PC-9 (cell line): ENCODE data around the gene GALNT2. TPM values are rescaled to one million over a fixed set of nuclear protein-coding genes. Genes with fewer than 3 reads are reported as not detected.

ENCODE experiments used
- BruUV-seq: library from RNA; stranded (reverse); fragments of 400-500 nt; replicated peaks from 2 replicates; lab custom pipeline; 2021; lab: Mats Ljungman, UMichigan
- CTCF ChIA-PET: fragments of 300-600 bp; sonication (Branson Sonifier 250); formaldehyde crosslinking; loops from one replicate; lab custom pipeline; 2022; ENCODE audit warnings: antibody characterized with exemption; lab: Charles Lee
- POLR2A ChIA-PET: fragments of 300-600 bp; sonication (Branson Sonifier 250); formaldehyde crosslinking; loops from one replicate; lab custom pipeline; 2022; ENCODE audit warnings: antibody characterized with exemption; ENCODE audit not compliant: unreplicated experiment; lab: Charles Lee
- DNase-seq, 2 experiments: peaks; one replicate each; pipeline versions ENCODE4 v3.0.0 to v3.0.0-alpha.2; 2015 to 2022; ENCODE audit warnings: mixed read lengths in 1 of 2
- H2AFZ ChIP-seq: fragments of 200-600 bp; sonication (generic); 2 replicates; pipeline ENCODE4 v1.8.1; 2017; ENCODE audit warnings: antibody characterized with exemption
- H3F3A ChIP-seq: fragments of 200-600 bp; sonication (generic); 2 replicates; pipeline ENCODE4 v1.8.1; 2017; ENCODE audit warnings: antibody characterized with exemption, mild to moderate bottlenecking, low read depth; ENCODE audit not compliant: insufficient read depth
- H3K27ac ChIP-seq: fragments of 200-600 bp; sonication (generic); 2 replicates; pipeline ENCODE4 v1.6.1; 2016; ENCODE audit warnings: mixed run types
- H3K27me3 ChIP-seq: fragments of 200-600 bp; sonication (generic); 2 replicates; pipeline ENCODE4 v1.6.1; 2016; ENCODE audit warnings: low read depth, mixed run types; ENCODE audit not compliant: insufficient read depth
- H3K36me3 ChIP-seq: fragments of 200-600 bp; sonication (generic); 2 replicates; pipeline ENCODE4 v1.6.1; 2016; ENCODE audit warnings: low read depth, mixed run types
- H3K4me1 ChIP-seq: fragments of 200-600 bp; sonication (generic); replicated peaks from 2 replicates; pipeline ENCODE4 v1.6.1; 2016; ENCODE audit warnings: mixed run types; ENCODE audit not compliant: insufficient read depth
- H3K4me2 ChIP-seq: fragments of 200-600 bp; sonication (generic); 2 replicates; pipeline ENCODE4 v1.6.1; 2017; ENCODE audit warnings: mixed run types
- H3K4me3 ChIP-seq: fragments of 200-600 bp; sonication (generic); 2 replicates; pipeline ENCODE4 v1.6.1; 2016; ENCODE audit warnings: mixed run types
- H3K79me2 ChIP-seq: fragments of 200-600 bp; sonication (generic); 2 replicates; pipeline ENCODE4 v1.6.1; 2017; ENCODE audit warnings: low read depth, mixed run types
- H3K9me2 ChIP-seq: fragments of 200-600 bp; sonication (generic); 2 replicates; pipeline ENCODE4 v1.8.1; 2017; ENCODE audit warnings: mild to moderate bottlenecking; ENCODE audit not compliant: insufficient read depth
- H3K9me3 ChIP-seq: fragments of 200-600 bp; sonication (generic); 2 replicates; pipeline ENCODE4 v1.8.1; 2016; ENCODE audit warnings: low read depth; ENCODE audit not compliant: insufficient read depth
- H4K20me1 ChIP-seq: fragments of 200-600 bp; sonication (generic); 2 replicates; pipeline ENCODE4 v1.8.1; 2017; ENCODE audit not compliant: insufficient read depth
- CTCF ChIP-seq: fragments of 200-600 bp; sonication (generic); conservative IDR thresholded peaks from 2 replicates; pipeline ENCODE4 v1.6.1; 2017; ENCODE audit warnings: mixed run types, antibody characterized with exemption, mild to moderate bottlenecking, moderate library complexity
- EZH2 ChIP-seq: fragments of 200-600 bp; sonication (generic); IDR thresholded peaks from 2 replicates; pipeline ENCODE4 v1.8.0; 2017; ENCODE audit warnings: antibody characterized with exemption, low read depth
- intact Hi-C: fragments of 100-400 bp; cut with micrococcal nuclease; formaldehyde crosslinking; loops from one replicate; pipeline ENCODE4 v1.10.0; 2022; ENCODE audit not compliant: unreplicated experiment
- total RNA-seq: library from RNA; stranded (reverse); gene quantifications from 2 replicates; pipeline ENCODE4 v1.2.3, GENCODE V29; 2021

GALNT2 gene
- total RNA-seq, 1 experiment from 2014 or later = 121 TPM

DNA sequence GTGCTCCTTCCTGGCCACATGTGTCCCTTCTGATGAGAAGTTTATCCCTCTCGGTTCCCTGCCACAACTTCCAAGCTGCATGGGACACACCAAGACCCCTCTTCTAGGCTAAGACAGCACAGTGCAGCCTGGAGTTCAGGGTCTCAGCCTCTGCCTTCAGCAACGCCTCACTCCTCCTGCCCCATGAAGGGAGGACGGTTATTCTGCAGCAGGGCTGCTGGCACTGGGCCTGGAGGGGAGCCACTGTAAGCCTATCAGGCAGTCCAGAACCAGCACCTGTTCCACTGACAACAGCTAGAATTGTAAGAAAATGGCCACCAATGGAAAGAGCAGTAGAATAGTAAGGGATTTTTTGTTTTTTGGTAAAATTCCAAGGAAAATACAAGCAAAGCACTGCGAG, 72.3 kb downstream of the GALNT2 start:
- H3F3A ChIP-seq = peaks cover 2% of the 10 kb centered on the region; the same call in 1 of the 2 replicates
- no peak overlapping the region for H3K27ac ChIP-seq
- no peak overlapping the region for H3K4me3 ChIP-seq
- H4K20me1 ChIP-seq = peaks cover 10% of the 10 kb centered on the region; the same call in 1 of the 2 replicates
- H3K4me1 ChIP-seq = peaks cover 1% of the 10 kb centered on the region; the same call in 1 of the 2 replicates
- H3K9me2 ChIP-seq = no peaks in the 10 kb centered on the region
- H3K27me3 ChIP-seq = no peaks in the 10 kb centered on the region
- intact Hi-C loops = no loop called here
- ChIA-PET POLR2A (no interaction called here), CTCF (no interaction called here)
- no peaks in the 10 kb centered on the region for H3K36me3 ChIP-seq
- H3K9me3 ChIP-seq = no peaks in the 10 kb centered on the region
- no peak for TF ChIP-seq CTCF
- no peak for TF ChIP-seq EZH2
- no peak overlapping the region for H3K4me2 ChIP-seq
- H2AFZ ChIP-seq = no peak overlapping the region
- DNase-seq = no peak
- H3K79me2 ChIP-seq = peaks cover 27% of the 10 kb centered on the region
- no TSS peak for BruUV-seq

- H3F3A ChIP-seq = no peaks in the 10 kb centered on the region
- ChIA-PET CTCF (no interaction called here), POLR2A (no interaction called here)
- no peaks in the 10 kb centered on the region for H3K27me3 ChIP-seq
- H3K9me3 ChIP-seq = no peaks in the 10 kb centered on the region
- no peak overlapping the region for H2AFZ ChIP-seq
- intact Hi-C loops = no loop called here
- peaks cover 25% of the 10 kb centered on the region for H3K79me2 ChIP-seq
- peaks cover 10% of the 10 kb centered on the region; the same call in 1 of the 2 replicates for H4K20me1 ChIP-seq
- H3K36me3 ChIP-seq = no peaks in the 10 kb centered on the region
- BruUV-seq = no TSS peak
- TF ChIP-seq EZH2 (no peak), CTCF (no peak)
- no peaks in the 10 kb centered on the region for H3K4me1 ChIP-seq
- H3K4me2 ChIP-seq = no peak overlapping the region
- no peak for DNase-seq
- H3K9me2 ChIP-seq = no peaks in the 10 kb centered on the region
- H3K4me3 ChIP-seq = no peak overlapping the region
- H3K27ac ChIP-seq = no peak overlapping the region
Observed at GRCh38 chr1:230139741-230140140, 72.7 kb downstream of the GALNT2 start.

DNA sequence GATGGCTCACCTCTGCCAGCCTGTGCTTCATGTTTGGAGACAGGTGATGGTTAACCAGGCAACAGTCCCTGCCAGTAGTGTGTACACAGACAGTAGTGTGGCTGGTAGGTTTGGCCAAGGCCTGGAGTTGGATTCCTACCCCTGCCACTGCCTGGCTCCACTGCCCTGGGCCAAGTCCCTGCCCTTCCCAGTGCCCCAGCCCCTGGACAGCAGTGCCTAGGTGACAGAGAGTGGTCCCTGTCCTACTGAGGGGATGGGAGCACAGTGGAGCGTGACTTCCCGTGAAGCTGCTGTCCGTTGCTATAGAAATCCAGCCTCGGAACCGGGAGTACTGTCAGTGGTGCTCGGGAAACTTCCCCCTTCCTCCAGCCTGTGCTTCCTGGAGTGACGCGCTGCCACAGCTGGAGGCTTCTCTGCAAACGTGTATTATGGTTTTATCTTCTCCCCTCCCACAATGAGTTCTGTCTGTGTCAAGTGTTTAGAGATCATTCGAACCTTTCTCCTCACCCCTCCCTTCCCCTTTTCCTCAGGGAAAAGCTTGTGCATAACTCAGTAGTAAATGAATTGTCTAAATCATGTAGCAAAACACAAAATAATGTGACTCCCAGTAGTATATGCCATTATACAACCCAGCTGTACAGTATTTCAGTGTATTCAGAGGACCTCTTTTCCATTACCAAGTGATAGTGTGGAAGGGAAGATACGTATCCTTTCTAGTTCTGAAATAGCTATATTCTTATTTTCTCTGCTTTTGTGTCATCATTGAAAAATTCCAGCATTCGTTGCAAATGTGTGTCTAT, 73.4 kb downstream of the GALNT2 start:
- Histone ChIP-seq H3K9me3 (no peaks in the 10 kb centered on the region), H3K9me2 (no peaks in the 10 kb centered on the region), H3K4me1 (no peaks in the 10 kb centered on the region), H3K36me3 (no peaks in the 10 kb centered on the region), H3K79me2 (peaks cover 18% of the 10 kb centered on the region), H3K27ac (no peak overlapping the region), H3K27me3 (no peaks in the 10 kb centered on the region), H3K4me2 (no peak overlapping the region), H3K4me3 (no peak overlapping the region), H4K20me1 (peaks cover 10% of the 10 kb centered on the region; the same call in 1 of the 2 replicates), H2AFZ (no peak overlapping the region), H3F3A (no peaks in the 10 kb centered on the region)
- intact Hi-C loops = no loop called here
- no peak for DNase-seq
- TF ChIP-seq CTCF (no peak), EZH2 (no peak)
- no TSS peak for BruUV-seq
- ChIA-PET CTCF (no interaction called here), POLR2A (no interaction called here)
